Skeletal muscle tissue (tissue), 4 donors: ENCODE results near the gene ZFR. TPM values are rescaled to one million over a fixed set of nuclear protein-coding genes. Genes with fewer than 3 reads are reported as not detected.

ENCODE experiments used
- H3K27ac ChIP-seq: one replicate; pipeline ENCODE4 v1.7.0; 2013; ENCODE audit warnings: mild to moderate bottlenecking, low read depth, low read length, inconsistent platforms
- H3K27me3 ChIP-seq, 3 donors: one replicate each; pipeline ENCODE4 v1.7.0; 2013; ENCODE audit warnings: low read length in 3 of 3; ENCODE audit not compliant: control insufficient read depth in 3 of 3, insufficient read depth in 3 of 3
- H3K36me3 ChIP-seq, 3 donors: one replicate each; pipeline ENCODE4 v1.7.0; 2013; ENCODE audit warnings: low read length in 3 of 3; ENCODE audit not compliant: control insufficient read depth in 3 of 3, insufficient read depth in 3 of 3
- H3K4me1 ChIP-seq, 3 donors: one replicate each; pipeline ENCODE4 v1.7.0; 2013; ENCODE audit warnings: low read length in 3 of 3, mild to moderate bottlenecking in 3 of 3; ENCODE audit not compliant: control insufficient read depth in 3 of 3, insufficient read depth in 3 of 3
- H3K4me3 ChIP-seq, 3 donors: one replicate each; pipeline ENCODE4 v1.7.0; 2013; ENCODE audit warnings: low read length in 3 of 3
- H3K9ac ChIP-seq, 3 donors: one replicate each; pipeline ENCODE4 v1.7.0; 2013; ENCODE audit warnings: low read length in 3 of 3, mild to moderate bottlenecking in 3 of 3, moderate library complexity in 2 of 3, low read depth in 1 of 3
- H3K9me3 ChIP-seq, 3 donors: one replicate each; pipeline ENCODE4 v1.7.0; 2013; ENCODE audit warnings: low read length in 3 of 3; ENCODE audit not compliant: control insufficient read depth in 3 of 3
- total RNA-seq: library from RNA; depleted of rRNA; stranded (reverse); fragments of >200 nt; gene quantifications from one replicate; pipeline ENCODE4 v1.2.3, GENCODE V29; 2014
- donor health status: Osteomylitis.

ZFR gene
- total RNA-seq, 1 donor from 2014 or later, result 67.8 TPM

GRCh38 chr5:32474209-32474854 is 29.8 kb upstream of the ZFR start:
- H3K9ac ChIP-seq, result no peak overlapping the region
- H3K9me3 ChIP-seq, result no peaks in the 10 kb centered on the region
- no peaks in the 10 kb centered on the region for H3K36me3 ChIP-seq
- peaks cover 0 to 7% (median 7%) of the 10 kb centered on the region in 3 donors for H3K4me1 ChIP-seq
- H3K4me3 ChIP-seq, result no peak overlapping the region
- no peaks in the 10 kb centered on the region for H3K27me3 ChIP-seq
- H3K27ac ChIP-seq, result no peak overlapping the region

GRCh38 chr5:32473072-32473471 is 28.5 kb upstream of the ZFR start:
- no peaks in the 10 kb centered on the region for H3K36me3 ChIP-seq
- no peaks in the 10 kb centered on the region for H3K27me3 ChIP-seq
- no peak overlapping the region for H3K4me3 ChIP-seq
- no peak overlapping the region for H3K9ac ChIP-seq
- peaks cover 0 to 7% (median 7%) of the 10 kb centered on the region in 3 donors for H3K4me1 ChIP-seq
- no peak overlapping the region for H3K27ac ChIP-seq
- no peaks in the 10 kb centered on the region for H3K9me3 ChIP-seq

- Histone ChIP-seq H3K27ac (no peak overlapping the region), H3K9ac (no peak overlapping the region), H3K36me3 (no peaks in the 10 kb centered on the region), H3K9me3 (no peaks in the 10 kb centered on the region), H3K4me3 (no peak overlapping the region), H3K4me1 (peaks cover 0 to 7% (median 7%) of the 10 kb centered on the region in 3 donors), H3K27me3 (no peaks in the 10 kb centered on the region)
Observed at GRCh38 chr5:32471784-32472183, 27.2 kb upstream of the ZFR start.

GRCh38 chr5:32465076-32465475 is 20.5 kb upstream of the ZFR start:
- H3K4me1 ChIP-seq, result no peaks in the 10 kb centered on the region
- H3K4me3 ChIP-seq, result no peak overlapping the region
- no peak overlapping the region for H3K9ac ChIP-seq
- no peaks in the 10 kb centered on the region for H3K27me3 ChIP-seq
- H3K36me3 ChIP-seq, result no peaks in the 10 kb centered on the region
- no peaks in the 10 kb centered on the region for H3K9me3 ChIP-seq
- no peak overlapping the region for H3K27ac ChIP-seq

GRCh38 chr5:32462618-32463017 is 18.1 kb upstream of the ZFR start:
- no peaks in the 10 kb centered on the region for H3K36me3 ChIP-seq
- H3K9me3 ChIP-seq, result no peaks in the 10 kb centered on the region
- no peak overlapping the region for H3K27ac ChIP-seq
- no peak overlapping the region for H3K4me3 ChIP-seq
- no peak overlapping the region for H3K9ac ChIP-seq
- no peaks in the 10 kb centered on the region for H3K27me3 ChIP-seq
- no peaks in the 10 kb centered on the region for H3K4me1 ChIP-seq

- H3K4me3 ChIP-seq, result no peak overlapping the region
- no peaks in the 10 kb centered on the region for H3K4me1 ChIP-seq
- H3K9ac ChIP-seq, result no peak overlapping the region
- H3K9me3 ChIP-seq, result no peaks in the 10 kb centered on the region
- no peaks in the 10 kb centered on the region for H3K36me3 ChIP-seq
- no peak overlapping the region for H3K27ac ChIP-seq
- H3K27me3 ChIP-seq, result no peaks in the 10 kb centered on the region
Observed at GRCh38 chr5:32461441-32462120, 17.0 kb upstream of the ZFR start.

- no peaks in the 10 kb centered on the region for H3K36me3 ChIP-seq
Observed at GRCh38 chr5:32460702-32461101, 16.2 kb upstream of the ZFR start.

GRCh38 chr5:32458880-32459495 is 14.4 kb upstream of the ZFR start:
- H3K9me3 ChIP-seq, result no peaks in the 10 kb centered on the region
- no peak overlapping the region for H3K9ac ChIP-seq
- no peaks in the 10 kb centered on the region for H3K4me1 ChIP-seq
- H3K27me3 ChIP-seq, result peaks cover 0 to 3% (median 0%) of the 10 kb centered on the region in 3 donors
- no peaks in the 10 kb centered on the region for H3K36me3 ChIP-seq
- no peak overlapping the region for H3K27ac ChIP-seq
- no peak overlapping the region for H3K4me3 ChIP-seq

More at GRCh38 chr5:32460702-32461101, 16.2 kb upstream of the ZFR start:
- Histone ChIP-seq H3K9me3 (no peaks in the 10 kb centered on the region), H3K4me3 (no peak overlapping the region), H3K27me3 (no peaks in the 10 kb centered on the region), H3K9ac (no peak overlapping the region), H3K4me1 (no peaks in the 10 kb centered on the region), H3K27ac (no peak overlapping the region)

GRCh38 chr5:32455311-32455710 is 10.8 kb upstream of the ZFR start:
- no peak overlapping the region for H3K27ac ChIP-seq
- H3K36me3 ChIP-seq, result no peaks in the 10 kb centered on the region
- H3K9me3 ChIP-seq, result no peaks in the 10 kb centered on the region
- no peak overlapping the region for H3K9ac ChIP-seq
- H3K4me3 ChIP-seq, result no peak overlapping the region
- H3K4me1 ChIP-seq, result no peaks in the 10 kb centered on the region
- peaks cover 0 to 3% (median 0%) of the 10 kb centered on the region in 3 donors for H3K27me3 ChIP-seq

GRCh38 chr5:32454821-32455220 is 10.3 kb upstream of the ZFR start:
- Histone ChIP-seq H3K4me1 (no peaks in the 10 kb centered on the region), H3K36me3 (no peaks in the 10 kb centered on the region), H3K27me3 (peaks cover 0 to 3% (median 0%) of the 10 kb centered on the region in 3 donors), H3K9me3 (no peaks in the 10 kb centered on the region), H3K9ac (no peak overlapping the region), H3K27ac (no peak overlapping the region), H3K4me3 (no peak overlapping the region)
